T-cell (primary cell): ENCODE results near the gene NFIA. TPM values are rescaled to one million over a fixed set of nuclear protein-coding genes. Genes with fewer than 3 reads are reported as not detected.
A peak's percentile ranks its signal among the peaks of the same experiment; 100 is the strongest.

Experiments
- ATAC-seq, 4 experiments: fragments of 200-7000 bp in 3 of 4; fragments of 150-1000 bp in 1 of 4; cut with Tn5 transposase; replicated peaks in 1 of 4; 1 replicate in 3 of 4; 2 replicates in 1 of 4; pipeline ENCODE4 v1.10.0; 2021; ENCODE audit warnings: moderate library complexity in 3 of 4, mild to moderate bottlenecking in 2 of 4, moderate number of reproducible peaks in 1 of 4
- CTCF ChIA-PET, 2 donors: fragments of 300-600 bp; sonication (Branson Sonifier 250); formaldehyde crosslinking; loops; one replicate each; lab custom pipeline; 2022; ENCODE audit warnings: antibody characterized with exemption in 2 of 2; lab: Charles Lee
- POLR2A ChIA-PET, 2 donors: fragments of 300-600 bp; sonication (Branson Sonifier 250); formaldehyde crosslinking; loops; one replicate each; lab custom pipeline; 2022; ENCODE audit warnings: antibody characterized with exemption in 2 of 2; lab: Charles Lee
- DNase-seq, 35 experiments: peaks; one replicate each; pipeline versions ENCODE4 v3.0.0 to v3.0.0-alpha.2; 2013 to 2023
- H3K27ac ChIP-seq: one replicate; pipeline ENCODE4 v1.5.1; 2013; ENCODE audit warnings: low read length
- H3K27me3 ChIP-seq, 2 experiments: replicated peaks in 1 of 2; 1 replicate in 1 of 2; 2 replicates in 1 of 2; pipeline versions ENCODE4 v1.6.1 to v1.7.0; 2013; ENCODE audit warnings: low read length in 1 of 2, mixed read lengths in 1 of 2; ENCODE audit not compliant: control insufficient read depth in 2 of 2, insufficient read depth in 2 of 2; ENCODE audit errors: extremely low read depth in 1 of 2
- H3K36me3 ChIP-seq, 2 donors: 1 replicate in 1 of 2; 2 replicates in 1 of 2; pipeline versions ENCODE4 v1.6.1 to v1.7.0; 2013; ENCODE audit warnings: low read length in 1 of 2; ENCODE audit not compliant: control insufficient read depth in 2 of 2, insufficient read depth in 1 of 2; ENCODE audit errors: extremely low read depth in 1 of 2
- H3K4me1 ChIP-seq, 2 experiments: 1 replicate in 1 of 2; 2 replicates in 1 of 2; pipeline versions ENCODE4 v1.6.1 to v1.7.0; 2013; ENCODE audit warnings: low read length in 2 of 2, mixed read lengths in 1 of 2; ENCODE audit not compliant: insufficient read depth in 2 of 2, control insufficient read depth in 1 of 2; ENCODE audit errors: extremely low read depth in 1 of 2
- H3K4me3 ChIP-seq, 2 donors: 1 replicate in 1 of 2; 2 replicates in 1 of 2; pipeline versions ENCODE4 v1.5.1 to v1.7.0; 2013; ENCODE audit warnings: mild to moderate bottlenecking in 2 of 2, low read length in 1 of 2, moderate library complexity in 1 of 2; ENCODE audit not compliant: control insufficient read depth in 1 of 2; ENCODE audit errors: extremely low read depth in 1 of 2
- H3K9me3 ChIP-seq: 2 replicates; pipeline ENCODE4 v1.7.0; 2013
- H3K27ac Mint-ChIP-seq, 2 donors: one replicate each; pipeline ENCODE4 v1.8.0; 2020 to 2021; ENCODE audit warnings: mild to moderate bottlenecking in 2 of 2, mixed read lengths in 2 of 2
- H3K27me3 Mint-ChIP-seq, 2 donors: one replicate each; pipeline ENCODE4 v1.8.0; 2021 to 2022; ENCODE audit warnings: mixed read lengths in 2 of 2
- H3K36me3 Mint-ChIP-seq: one replicate; pipeline ENCODE4 v1.8.0; 2021; ENCODE audit warnings: mixed read lengths
- H3K4me1 Mint-ChIP-seq, 3 donors: one replicate each; pipeline ENCODE4 v1.8.0; 2020 to 2022; ENCODE audit warnings: mixed read lengths in 3 of 3, mild to moderate bottlenecking in 1 of 3
- H3K4me3 Mint-ChIP-seq, 3 donors: one replicate each; pipeline ENCODE4 v1.8.0; 2020 to 2022; ENCODE audit warnings: mild to moderate bottlenecking in 3 of 3, mixed read lengths in 3 of 3, moderate library complexity in 3 of 3
- H3K9me3 Mint-ChIP-seq, 3 donors: one replicate each; pipeline ENCODE4 v1.8.0; 2020 to 2022; ENCODE audit warnings: mixed read lengths in 3 of 3
- WGBS: methylation state at CpG from one replicate; pipeline ENCODE4 v1.1.5; 2013; ENCODE audit warnings: missing lambda C conversion rate; ENCODE audit not compliant: insufficient coverage; 5-methylcytosine and 5-hydroxymethylcytosine counted together
- total RNA-seq, 35 experiments: library from RNA in 6 of 35; stranded (reverse) in 6 of 35; fragments of 120-200 nt in 1 of 35; gene quantifications; one replicate each; pipeline versions ENCODE4 v1.2.1 to v1.2.4 and lab custom pipeline; 2013 to 2026

NFIA gene
- total RNA-seq, 5 donors from 2014 or later (not counting 1 experiment from before 2014, with no cell fraction given) = 5.1 to 10.1 (median 7.1) TPM

- Histone ChIP-seq H3K4me3 (no peak overlapping the region), H3K4me1 (peaks cover 0 to 1% of the 10 kb centered on the region in 2 experiments), H3K27me3 (no peaks in the 10 kb centered on the region), H3K9me3 (no peaks in the 10 kb centered on the region), H3K27ac (no peak overlapping the region), H3K36me3 (no peaks in the 10 kb centered on the region)
- H3K27ac Mint-ChIP-seq = no peak overlapping the region
- H3K4me3 Mint-ChIP-seq = no peak overlapping the region
- ATAC-seq = no peak
- CTCF ChIA-PET = interaction anchor here in 1 of 2 donors (0.5 kb wide), 1 partner anchor 416 kb away, joined by 3 read pairs; no protein-coding TSS in a partner anchor
- 100% methylated on average over 3 of the region's 3 CpGs for WGBS
- no peaks in the 10 kb centered on the region for H3K36me3 Mint-ChIP-seq
- no peaks in the 10 kb centered on the region for H3K9me3 Mint-ChIP-seq
- H3K4me1 Mint-ChIP-seq = peaks cover 2 to 6% (median 3%) of the 10 kb centered on the region in 3 donors
- peaks cover 0 to 5% of the 10 kb centered on the region in 2 donors for H3K27me3 Mint-ChIP-seq
- DNase-seq = no peak
- POLR2A ChIA-PET = no interaction called here
Observed at GRCh38 chr1:61152066-61152465, 69.7 kb downstream of the NFIA start.

GRCh38 chr1:61152469-61153105 is 70.2 kb downstream of the NFIA start:
- ChIA-PET CTCF (interaction anchor here in 1 of 2 donors (0.5 kb wide), 1 partner anchor 415 kb away, joined by 3 read pairs; no protein-coding TSS in a partner anchor), POLR2A (no interaction called here)
- H3K4me1 ChIP-seq = peaks cover 2 to 6% of the 10 kb centered on the region in 2 experiments
- Mint-ChIP-seq H3K27ac (no peak overlapping the region), H3K27me3 (peaks cover 0 to 5% of the 10 kb centered on the region in 2 donors), H3K4me1 (peaks cover 7 to 10% (median 8%) of the 10 kb centered on the region in 3 donors), H3K9me3 (no peaks in the 10 kb centered on the region), H3K4me3 (no peak overlapping the region), H3K36me3 (no peaks in the 10 kb centered on the region)
- no peaks in the 10 kb centered on the region for H3K27me3 ChIP-seq
- H3K4me3 ChIP-seq = no peak overlapping the region
- H3K27ac ChIP-seq = no peak overlapping the region
- no peak for ATAC-seq
- no peaks in the 10 kb centered on the region for H3K9me3 ChIP-seq
- no peak for DNase-seq
- H3K36me3 ChIP-seq = no peaks in the 10 kb centered on the region

- ChIA-PET POLR2A (interaction anchor here in 1 of 2 donors (0.6 kb wide), 1 partner anchor 19 kb away, joined by 6 read pairs; no protein-coding TSS in a partner anchor), CTCF (interaction anchor here in 1 of 2 donors (1.9 kb wide), 1 partner anchor 107 kb away, joined by 7 read pairs; no protein-coding TSS in a partner anchor)
- no peaks in the 10 kb centered on the region for H3K36me3 ChIP-seq
- Mint-ChIP-seq H3K9me3 (no peaks in the 10 kb centered on the region), H3K36me3 (peaks cover 9% of the 10 kb centered on the region), H3K4me3 (peak overlapping the region in 1 of 3 donors; percentile 11), H3K27ac (no peak overlapping the region), H3K27me3 (no peaks in the 10 kb centered on the region), H3K4me1 (peaks cover 12 to 23% (median 21%) of the 10 kb centered on the region in 3 donors)
- WGBS = no CpG with 5 or more reads among the region's 4 CpGs
- no peak for ATAC-seq
- H3K27me3 ChIP-seq = peaks cover 0 to 2% of the 10 kb centered on the region in 2 experiments
- no peak overlapping the region for H3K27ac ChIP-seq
- DNase-seq = no peak
- H3K4me3 ChIP-seq = no peak overlapping the region
- peaks cover 4 to 11% of the 10 kb centered on the region in 2 experiments for H3K4me1 ChIP-seq
- no peaks in the 10 kb centered on the region for H3K9me3 ChIP-seq
Observed at GRCh38 chr1:61156576-61157467, 74.5 kb downstream of the NFIA start.

GRCh38 chr1:61157468-61157987 is 75.2 kb downstream of the NFIA start:
- CTCF ChIA-PET = interaction anchor here in 1 of 2 donors (1.9 kb wide), 1 partner anchor 108 kb away, joined by 7 read pairs; no protein-coding TSS in a partner anchor
- peaks cover 0 to 2% of the 10 kb centered on the region in 2 experiments for H3K27me3 ChIP-seq
- peaks cover 12 to 23% (median 21%) of the 10 kb centered on the region in 3 donors for H3K4me1 Mint-ChIP-seq
- DNase-seq (no peak), ATAC-seq (peak in 2 of 4 experiments; percentile 4 to 35)
- H3K4me3 ChIP-seq = no peak overlapping the region
- H3K36me3 Mint-ChIP-seq = peaks cover 9% of the 10 kb centered on the region
- no peak overlapping the region for H3K27ac Mint-ChIP-seq
- H3K4me1 ChIP-seq = peaks cover 4 to 11% of the 10 kb centered on the region in 2 experiments
- no peaks in the 10 kb centered on the region for H3K27me3 Mint-ChIP-seq
- H3K36me3 ChIP-seq = no peaks in the 10 kb centered on the region
- H3K27ac ChIP-seq = no peak overlapping the region
- POLR2A ChIA-PET = no interaction called here
- H3K4me3 Mint-ChIP-seq = peak overlapping the region in 1 of 3 donors; percentile 11
- WGBS = 0% methylated on average over 2 of the region's 3 CpGs
- H3K9me3 ChIP-seq = no peaks in the 10 kb centered on the region
- no peaks in the 10 kb centered on the region for H3K9me3 Mint-ChIP-seq

GRCh38 chr1:61158591-61158990 is 76.2 kb downstream of the NFIA start:
- WGBS = 8% methylated on average over 3 of the region's 3 CpGs
- H3K4me3 ChIP-seq = no peak overlapping the region
- no peak for DNase-seq

GRCh38 chr1:61160526-61160925 is 78.2 kb downstream of the NFIA start:
- DNase-seq (no peak), ATAC-seq (no peak)
- no peaks in the 10 kb centered on the region for H3K9me3 Mint-ChIP-seq
- H3K36me3 ChIP-seq = no peaks in the 10 kb centered on the region
- WGBS = 63% methylated on average over 2 of the region's 4 CpGs
- peaks cover 4 to 11% of the 10 kb centered on the region in 2 experiments for H3K4me1 ChIP-seq
- CTCF ChIA-PET = no interaction called here
- no peak overlapping the region for H3K27ac ChIP-seq
- no peak overlapping the region for H3K4me3 ChIP-seq
- peaks cover 12 to 23% (median 21%) of the 10 kb centered on the region in 3 donors for H3K4me1 Mint-ChIP-seq
- POLR2A ChIA-PET = no interaction called here
- no peaks in the 10 kb centered on the region for H3K27me3 Mint-ChIP-seq
- peaks cover 0 to 2% of the 10 kb centered on the region in 2 experiments for H3K27me3 ChIP-seq
- H3K27ac Mint-ChIP-seq = no peak overlapping the region
- H3K36me3 Mint-ChIP-seq = peaks cover 9% of the 10 kb centered on the region
- no peaks in the 10 kb centered on the region for H3K9me3 ChIP-seq
- no peak overlapping the region for H3K4me3 Mint-ChIP-seq

More at GRCh38 chr1:61158591-61158990, 76.2 kb downstream of the NFIA start:
- peaks cover 12 to 23% (median 21%) of the 10 kb centered on the region in 3 donors for H3K4me1 Mint-ChIP-seq
- Histone ChIP-seq H3K27ac (no peak overlapping the region), H3K36me3 (no peaks in the 10 kb centered on the region), H3K27me3 (peaks cover 0 to 2% of the 10 kb centered on the region in 2 experiments), H3K9me3 (no peaks in the 10 kb centered on the region), H3K4me1 (peaks cover 4 to 11% of the 10 kb centered on the region in 2 experiments)
- H3K36me3 Mint-ChIP-seq = peaks cover 9% of the 10 kb centered on the region
- no peaks in the 10 kb centered on the region for H3K27me3 Mint-ChIP-seq
- ATAC-seq = no peak
- H3K4me3 Mint-ChIP-seq = no peak overlapping the region
- ChIA-PET POLR2A (no interaction called here), CTCF (no interaction called here)
- no peaks in the 10 kb centered on the region for H3K9me3 Mint-ChIP-seq
- no peak overlapping the region for H3K27ac Mint-ChIP-seq
